Bronchial epithelial cell (primary cell): ENCODE measurements around the gene LPO. TPM values are rescaled to one million over a fixed set of nuclear protein-coding genes. Genes with fewer than 3 reads are reported as not detected.

ENCODE experiments used
- DNase-seq: peaks from one replicate; pipeline ENCODE4 v3.0.0-alpha.2; 2010; ENCODE audit warnings: low read depth
- FAIRE-seq: peaks from 2 replicates; lab custom pipeline; 2011; peaks lifted over from hg19 to GRCh38; lab: Jason Lieb, UNC
- H3K27me3 ChIP-seq: 2 replicates; pipeline ENCODE4 v1.5.1; 2011; ENCODE audit warnings: low read length; ENCODE audit not compliant: control insufficient read depth, insufficient read depth
- H3K36me3 ChIP-seq: 2 replicates; pipeline ENCODE4 v1.5.1; 2011; ENCODE audit warnings: low read length; ENCODE audit not compliant: control insufficient read depth, insufficient read depth
- H3K4me3 ChIP-seq: 2 replicates; pipeline ENCODE4 v1.5.1; 2011; ENCODE audit warnings: mild to moderate bottlenecking, low read depth, low read length, control low read depth
- CTCF ChIP-seq: IDR thresholded peaks from 2 replicates; pipeline ENCODE4 v1.5.1; 2011; ENCODE audit warnings: mild to moderate bottlenecking, moderate library complexity, low read length, control low read depth, inconsistent platforms; ENCODE audit not compliant: insufficient read depth, severe bottlenecking
- total RNA-seq: library from RNA; depleted of rRNA; stranded (reverse); fragments of >200 nt; gene quantifications from 2 replicates; pipeline ENCODE4 v1.2.1, GENCODE V29; 2014

Gene LPO
- not detected in 2 replicates for total RNA-seq

- no peak for DNase-seq
- H3K36me3 ChIP-seq, result no peaks in the 10 kb centered on the region
- no peak within 1 kb of the TSS for H3K4me3 ChIP-seq
- peaks cover 11% of the 10 kb centered on the region for H3K27me3 ChIP-seq
- FAIRE-seq, result peak; percentile 66
- TF ChIP-seq CTCF, result no peak
These were observed at the start of gene LPO for GRCh38 chr17:58238147-58238634. TSS of gene LPO (plus strand) at chr17:58238584. CDS start at chr17:58242980, 4,396 bp downstream.

GRCh38 chr17:58189436-58190146, 48.8 kb upstream of the LPO start:
- peaks cover 2% of the 10 kb centered on the region for H3K27me3 ChIP-seq
- H3K4me3 ChIP-seq, result no peak overlapping the region
- TF ChIP-seq CTCF, result no peak
- DNase-seq, result peak; percentile 84
- FAIRE-seq, result peak; percentile 23
- H3K36me3 ChIP-seq, result no peaks in the 10 kb centered on the region

- no peak for TF ChIP-seq CTCF
- FAIRE-seq, result no peak
- Histone ChIP-seq H3K36me3 (no peaks in the 10 kb centered on the region), H3K4me3 (no peak overlapping the region), H3K27me3 (peaks cover 4% of the 10 kb centered on the region)
- DNase-seq, result no peak
These were observed 47.0 kb upstream of the LPO start for GRCh38 chr17:58191241-58191896.

- no peaks in the 10 kb centered on the region for H3K36me3 ChIP-seq
- H3K4me3 ChIP-seq, result no peak within 1 kb of the TSS
- H3K27me3 ChIP-seq, result peaks cover 4% of the 10 kb centered on the region
- TF ChIP-seq CTCF, result no peak
- no peak for DNase-seq
- no peak for FAIRE-seq
These were observed 45.8 kb upstream of the LPO start, which contains the start of gene EPX for GRCh38 chr17:58192612-58193011. TSS of gene EPX (plus strand) at chr17:58192726. CDS start at chr17:58192847, 121 bp downstream.

- no peak for TF ChIP-seq CTCF
- DNase-seq (no peak), FAIRE-seq (no peak)
- Histone ChIP-seq H3K36me3 (no peaks in the 10 kb centered on the region), H3K27me3 (peaks cover 4% of the 10 kb centered on the region), H3K4me3 (no peak overlapping the region)
These were observed 44.6 kb upstream of the LPO start for GRCh38 chr17:58193641-58194255.
